DND-41 (cell line): Measurements from ENCODE around the gene ARHGEF17.

Experiments
- ATAC-seq: fragments of 200-7000 bp; cut with Tn5 transposase; 3 replicates; pipeline ENCODE4 v1.9.1; 2021; ENCODE audit warnings: low read depth; ENCODE audit not compliant: insufficient read depth
- DNase-seq: peaks from one replicate; pipeline ENCODE4 v3.0.0-alpha.2; 2020
- H2AFZ ChIP-seq: 2 replicates; pipeline ENCODE4 v1.6.0; 2012; ENCODE audit warnings: low read depth, low read length
- H3K27ac ChIP-seq: 2 replicates; pipeline ENCODE4 v1.5.1; 2012; ENCODE audit warnings: low read length, inconsistent platforms
- H3K27me3 ChIP-seq: fragments of 200-600 bp; sonication (generic); 2 replicates; pipeline ENCODE4 v1.6.0; 2012; ENCODE audit warnings: low read length, mild to moderate bottlenecking, inconsistent platforms; ENCODE audit not compliant: insufficient read depth, poor library complexity
- H3K36me3 ChIP-seq: 2 replicates; pipeline ENCODE4 v1.5.1; 2012; ENCODE audit warnings: low read length, inconsistent platforms; ENCODE audit not compliant: insufficient read depth
- H3K4me1 ChIP-seq: 2 replicates; pipeline ENCODE4 v1.5.1; 2012; ENCODE audit warnings: mild to moderate bottlenecking, low read length; ENCODE audit not compliant: insufficient read depth
- H3K4me2 ChIP-seq: 2 replicates; pipeline ENCODE4 v1.6.0; 2012; ENCODE audit warnings: mild to moderate bottlenecking, moderate library complexity, low read length, inconsistent platforms; ENCODE audit not compliant: insufficient read depth
- H3K4me3 ChIP-seq, 2 experiments: fragments of 200-600 bp in 1 of 2; shearing (Covaris generic) in 1 of 2; 2 replicates each; pipeline ENCODE4 v1.5.1; 2012 to 2016; ENCODE audit warnings: inconsistent platforms in 2 of 2, low read length in 2 of 2, mild to moderate bottlenecking in 2 of 2, low read depth in 1 of 2, moderate library complexity in 1 of 2
- H3K79me2 ChIP-seq: 2 replicates; pipeline ENCODE4 v1.6.0; 2012; ENCODE audit warnings: low read length, inconsistent platforms; ENCODE audit not compliant: insufficient read depth
- H3K9ac ChIP-seq: 2 replicates; pipeline ENCODE4 v1.6.0; 2012; ENCODE audit warnings: low read depth, mild to moderate bottlenecking, inconsistent platforms, low read length, moderate library complexity
- H3K9me3 ChIP-seq: 2 replicates; pipeline ENCODE4 v1.5.1; 2012; ENCODE audit warnings: low read length, moderate library complexity, mild to moderate bottlenecking, inconsistent platforms; ENCODE audit not compliant: insufficient read depth, severe bottlenecking
- H4K20me1 ChIP-seq: 2 replicates; pipeline ENCODE4 v1.6.0; 2012; ENCODE audit warnings: low read length; ENCODE audit not compliant: insufficient read depth
- CTCF ChIP-seq: IDR thresholded peaks from 2 replicates; pipeline ENCODE4 v1.5.1; 2012; ENCODE audit warnings: borderline replicate concordance, low read length, moderate library complexity, mild to moderate bottlenecking; ENCODE audit not compliant: poor library complexity, severe bottlenecking; ENCODE audit errors: extremely low read depth
- EZH2 ChIP-seq: IDR thresholded peaks from 3 replicates; pipeline ENCODE4 v1.6.1; 2012; ENCODE audit warnings: borderline replicate concordance, low read depth, mild to moderate bottlenecking, moderate library complexity, low read length, inconsistent platforms; ENCODE audit not compliant: severe bottlenecking

The ARHGEF17 gene

GRCh38 chr11:73306977-73307322, 1.1 kb upstream of the ARHGEF17 start:
- peak; percentile 5; the same call in 2 of the 3 replicates for ATAC-seq
- peak overlapping the region; percentile 50 for H3K27ac ChIP-seq
- peak overlapping the region; percentile 57 for H3K9ac ChIP-seq

GRCh38 chr11:73307323-73308002, 613 bp upstream of the ARHGEF17 start:
- Histone ChIP-seq H3K36me3 (no peaks in the 10 kb centered on the region), H3K27me3 (peaks cover 8% of the 10 kb centered on the region), H3K4me1 (peaks cover 18% of the 10 kb centered on the region), H3K27ac (peak overlapping the region; percentile 65), H4K20me1 (no peaks in the 10 kb centered on the region; the same call in 1 of the 2 replicates), H3K9ac (peak overlapping the region; percentile 57), H3K79me2 (no peaks in the 10 kb centered on the region), H3K9me3 (no peaks in the 10 kb centered on the region), H3K4me3 (peak overlapping the region; percentile 41 to 70; a peak in 3 of 4 replicates), H2AFZ (peak overlapping the region; percentile 92), H3K4me2 (peak overlapping the region; percentile 96)
- ATAC-seq (peak; percentile 79), DNase-seq (peak; percentile 93)
- TF ChIP-seq EZH2 (no peak), CTCF (peak; percentile 92)

More at GRCh38 chr11:73306977-73307322, 1.1 kb upstream of the ARHGEF17 start:
- no peaks in the 10 kb centered on the region for H3K79me2 ChIP-seq
- no peaks in the 10 kb centered on the region for H3K36me3 ChIP-seq
- no peak for TF ChIP-seq CTCF
- TF ChIP-seq EZH2, result no peak
- H2AFZ ChIP-seq, result peak overlapping the region; percentile 71
- H3K9me3 ChIP-seq, result no peaks in the 10 kb centered on the region
- peaks cover 8% of the 10 kb centered on the region for H3K27me3 ChIP-seq
- H3K4me3 ChIP-seq, result peak overlapping the region; percentile 15 to 70; a peak in 3 of 4 replicates
- H3K4me2 ChIP-seq, result peak overlapping the region; percentile 96
- no peak for DNase-seq
- peaks cover 18% of the 10 kb centered on the region for H3K4me1 ChIP-seq
- H4K20me1 ChIP-seq, result no peaks in the 10 kb centered on the region; the same call in 1 of the 2 replicates

GRCh38 chr11:73308961-73309919, 1.2 kb downstream of the ARHGEF17 start:
- DNase-seq, result no peak
- H3K27ac ChIP-seq, result no peak overlapping the region
- H2AFZ ChIP-seq, result no peak overlapping the region

More at GRCh38 chr11:73308961-73309919, 1.2 kb downstream of the ARHGEF17 start:
- H4K20me1 ChIP-seq, result no peaks in the 10 kb centered on the region; the same call in 1 of the 2 replicates
- TF ChIP-seq EZH2 (no peak), CTCF (no peak)
- H3K27me3 ChIP-seq, result peaks cover 8% of the 10 kb centered on the region
- H3K36me3 ChIP-seq, result no peaks in the 10 kb centered on the region
- no peak overlapping the region for H3K9ac ChIP-seq
- no peak for ATAC-seq
- peaks cover 24% of the 10 kb centered on the region for H3K4me1 ChIP-seq
- peak overlapping the region; percentile 96 for H3K4me2 ChIP-seq
- no peaks in the 10 kb centered on the region for H3K79me2 ChIP-seq
- H3K4me3 ChIP-seq, result no peak overlapping the region
- H3K9me3 ChIP-seq, result no peaks in the 10 kb centered on the region
